K562 (cell line): ENCODE data around the gene TMEM218.

Experiments used
- L3MBTL2 ChIP-seq: fragments of 450-650 bp; IDR thresholded peaks from 2 replicates; pipeline ENCODE4 v1.6.1; 2016; ENCODE audit warnings: mild to moderate bottlenecking, moderate library complexity
- POLR2A ChIP-seq: fragments of 450-650 bp; conservative IDR thresholded peaks from 2 replicates; pipeline ENCODE4 v1.6.1; 2016
- SMAD4 ChIP-seq: fragments of 250-450 bp; sonication (Bioruptor Pico); conservative IDR thresholded peaks from 2 replicates; pipeline ENCODE4 v1.8.0; 2021; ENCODE audit warnings: inconsistent platforms, mild to moderate bottlenecking, moderate library complexity
- SRF ChIP-seq, 2 experiments: fragments of 250-450, 450-650 bp in 1 of 2; sonication (Bioruptor Pico) in 1 of 2; sonication (generic) in 1 of 2; formaldehyde crosslinking; IDR thresholded peaks; 2 replicates each; pipeline versions ENCODE4 v1.5.0 to v1.5.1; 2020 to 2022; ENCODE audit warnings: mild to moderate bottlenecking in 1 of 2, missing genetic modification reagents in 1 of 2
- SRSF1 ChIP-seq: fragments of 200-400 bp; formaldehyde crosslinking; IDR thresholded peaks from 2 replicates; pipeline ENCODE4 v1.6.1; 2017; ENCODE audit warnings: mild to moderate bottlenecking, low read depth, low read length, moderate library complexity
- TEAD2 ChIP-seq: fragments of 450-650 bp; IDR thresholded peaks from 2 replicates; pipeline ENCODE4 v1.6.1; 2016; ENCODE audit warnings: missing genetic modification characterization, control low read depth, missing compliant biosample characterization
- TF ChIP-seq, protein P1 (sequence below), 3 experiments: IDR thresholded peaks in 2 of 3; conservative IDR thresholded peaks in 1 of 3; 2 replicates each; pipeline ENCODE4 v1.5.1; 2011 to 2012; ENCODE audit warnings: low read length in 3 of 3, mild to moderate bottlenecking in 3 of 3, control low read depth in 2 of 3, improper control_type of control experiment in 1 of 3, inconsistent platforms in 1 of 3, low read depth in 1 of 3, mixed read lengths in 1 of 3, moderate library complexity in 1 of 3; ENCODE audit not compliant: insufficient read depth in 2 of 3
- TF ChIP-seq, protein P2 (sequence below): fragments of 450-650 bp; IDR thresholded peaks from 2 replicates; pipeline ENCODE4 v1.7.1; 2018; ENCODE audit warnings: mild to moderate bottlenecking, low read depth; ENCODE audit not compliant: partially characterized antibody
- TF ChIP-seq, protein P3 (sequence below): sonication (generic); formaldehyde crosslinking; IDR thresholded peaks from 2 replicates; pipeline ENCODE4 v1.8.1; 2022; ENCODE audit warnings: missing genetic modification reagents
- TF ChIP-seq, protein P4 (sequence below), 3 experiments: fragments of 200-800 bp in 1 of 3; sonication (Bioruptor generic) in 1 of 3; sonication (generic) in 1 of 3; formaldehyde crosslinking in 1 of 3; IDR thresholded peaks; 2 replicates each; pipeline versions ENCODE4 v1.6.1 to v1.8.0; 2016 to 2022; ENCODE audit warnings: mild to moderate bottlenecking in 2 of 3, missing compliant biosample characterization in 2 of 3, missing genetic modification characterization in 2 of 3, missing genetic modification reagents in 1 of 3
- TF ChIP-seq, protein P5 (sequence below): fragments of 250-450 bp; sonication (Bioruptor Pico); IDR thresholded peaks from 2 replicates; pipeline ENCODE4 v1.5.0; 2021

DNA sequence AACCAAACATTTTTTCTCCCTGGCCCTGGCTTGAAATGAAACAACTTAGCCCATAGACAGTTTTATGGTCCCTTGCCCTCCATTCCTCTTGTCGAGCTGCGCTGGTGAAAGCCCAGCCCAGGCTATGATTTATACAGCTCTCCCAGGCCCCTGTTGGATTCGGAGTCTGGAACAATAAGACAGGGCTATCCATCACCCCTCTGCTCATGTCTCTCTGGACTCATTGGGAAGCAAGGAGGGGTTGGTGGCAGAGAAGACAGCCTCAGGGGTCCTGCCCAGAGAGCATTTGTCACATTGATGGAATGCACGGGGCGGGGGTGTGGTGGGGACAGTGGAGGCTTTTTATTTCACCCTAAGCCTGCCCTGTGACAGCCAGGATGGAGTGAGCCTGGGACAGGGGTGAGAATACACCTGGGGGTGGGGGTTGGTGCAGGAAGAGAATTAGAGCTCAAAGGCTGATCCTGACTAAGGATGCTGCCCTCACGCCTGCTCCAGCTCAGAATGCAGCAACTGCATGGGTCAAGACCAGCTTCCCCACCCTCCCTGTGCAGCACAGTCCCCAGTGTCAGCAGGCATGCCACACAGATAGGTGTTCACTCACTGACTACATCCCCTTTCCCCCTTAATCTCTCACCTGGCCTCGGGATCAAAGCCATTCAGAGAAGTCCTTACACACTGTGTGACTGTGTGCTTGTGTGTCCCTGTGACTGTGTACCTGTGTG, 43.1 kb upstream of the TMEM218 start:
- TF ChIP-seq, protein P1, sequence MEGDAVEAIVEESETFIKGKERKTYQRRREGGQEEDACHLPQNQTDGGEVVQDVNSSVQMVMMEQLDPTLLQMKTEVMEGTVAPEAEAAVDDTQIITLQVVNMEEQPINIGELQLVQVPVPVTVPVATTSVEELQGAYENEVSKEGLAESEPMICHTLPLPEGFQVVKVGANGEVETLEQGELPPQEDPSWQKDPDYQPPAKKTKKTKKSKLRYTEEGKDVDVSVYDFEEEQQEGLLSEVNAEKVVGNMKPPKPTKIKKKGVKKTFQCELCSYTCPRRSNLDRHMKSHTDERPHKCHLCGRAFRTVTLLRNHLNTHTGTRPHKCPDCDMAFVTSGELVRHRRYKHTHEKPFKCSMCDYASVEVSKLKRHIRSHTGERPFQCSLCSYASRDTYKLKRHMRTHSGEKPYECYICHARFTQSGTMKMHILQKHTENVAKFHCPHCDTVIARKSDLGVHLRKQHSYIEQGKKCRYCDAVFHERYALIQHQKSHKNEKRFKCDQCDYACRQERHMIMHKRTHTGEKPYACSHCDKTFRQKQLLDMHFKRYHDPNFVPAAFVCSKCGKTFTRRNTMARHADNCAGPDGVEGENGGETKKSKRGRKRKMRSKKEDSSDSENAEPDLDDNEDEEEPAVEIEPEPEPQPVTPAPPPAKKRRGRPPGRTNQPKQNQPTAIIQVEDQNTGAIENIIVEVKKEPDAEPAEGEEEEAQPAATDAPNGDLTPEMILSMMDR (IDR thresholded peaks at IDR 0.05 in 2 of 3, conservative IDR thresholded peaks at IDR 0.05 in 1 of 3; ENCODE audit: insufficient read depth in 2 of 3, low read depth in 1 of 3, low read length in 3 of 3) = no peak
- TF ChIP-seq, protein P2, sequence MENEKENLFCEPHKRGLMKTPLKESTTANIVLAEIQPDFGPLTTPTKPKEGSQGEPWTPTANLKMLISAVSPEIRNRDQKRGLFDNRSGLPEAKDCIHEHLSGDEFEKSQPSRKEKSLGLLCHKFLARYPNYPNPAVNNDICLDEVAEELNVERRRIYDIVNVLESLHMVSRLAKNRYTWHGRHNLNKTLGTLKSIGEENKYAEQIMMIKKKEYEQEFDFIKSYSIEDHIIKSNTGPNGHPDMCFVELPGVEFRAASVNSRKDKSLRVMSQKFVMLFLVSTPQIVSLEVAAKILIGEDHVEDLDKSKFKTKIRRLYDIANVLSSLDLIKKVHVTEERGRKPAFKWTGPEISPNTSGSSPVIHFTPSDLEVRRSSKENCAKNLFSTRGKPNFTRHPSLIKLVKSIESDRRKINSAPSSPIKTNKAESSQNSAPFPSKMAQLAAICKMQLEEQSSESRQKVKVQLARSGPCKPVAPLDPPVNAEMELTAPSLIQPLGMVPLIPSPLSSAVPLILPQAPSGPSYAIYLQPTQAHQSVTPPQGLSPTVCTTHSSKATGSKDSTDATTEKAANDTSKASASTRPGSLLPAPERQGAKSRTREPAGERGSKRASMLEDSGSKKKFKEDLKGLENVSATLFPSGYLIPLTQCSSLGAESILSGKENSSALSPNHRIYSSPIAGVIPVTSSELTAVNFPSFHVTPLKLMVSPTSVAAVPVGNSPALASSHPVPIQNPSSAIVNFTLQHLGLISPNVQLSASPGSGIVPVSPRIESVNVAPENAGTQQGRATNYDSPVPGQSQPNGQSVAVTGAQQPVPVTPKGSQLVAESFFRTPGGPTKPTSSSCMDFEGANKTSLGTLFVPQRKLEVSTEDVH = no peak
- TF ChIP-seq TEAD2 (tag) (no peak), SRSF1 (no peak), POLR2A (no peak), SMAD4 (no peak), L3MBTL2 (no peak), SRF (CRISPR knock-in tag; IDR thresholded peaks at IDR 0.05) (no peak)
- TF ChIP-seq, protein P3, sequence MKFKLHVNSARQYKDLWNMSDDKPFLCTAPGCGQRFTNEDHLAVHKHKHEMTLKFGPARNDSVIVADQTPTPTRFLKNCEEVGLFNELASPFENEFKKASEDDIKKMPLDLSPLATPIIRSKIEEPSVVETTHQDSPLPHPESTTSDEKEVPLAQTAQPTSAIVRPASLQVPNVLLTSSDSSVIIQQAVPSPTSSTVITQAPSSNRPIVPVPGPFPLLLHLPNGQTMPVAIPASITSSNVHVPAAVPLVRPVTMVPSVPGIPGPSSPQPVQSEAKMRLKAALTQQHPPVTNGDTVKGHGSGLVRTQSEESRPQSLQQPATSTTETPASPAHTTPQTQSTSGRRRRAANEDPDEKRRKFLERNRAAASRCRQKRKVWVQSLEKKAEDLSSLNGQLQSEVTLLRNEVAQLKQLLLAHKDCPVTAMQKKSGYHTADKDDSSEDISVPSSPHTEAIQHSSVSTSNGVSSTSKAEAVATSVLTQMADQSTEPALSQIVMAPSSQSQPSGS (CRISPR knock-in tag) = no peak
- TF ChIP-seq, protein P4, sequence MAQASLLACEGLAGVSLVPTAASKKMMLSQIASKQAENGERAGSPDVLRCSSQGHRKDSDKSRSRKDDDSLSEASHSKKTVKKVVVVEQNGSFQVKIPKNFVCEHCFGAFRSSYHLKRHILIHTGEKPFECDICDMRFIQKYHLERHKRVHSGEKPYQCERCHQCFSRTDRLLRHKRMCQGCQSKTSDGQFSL (CRISPR knock-in tag; IDR thresholded peaks at IDR 0.05) = no peak
- TF ChIP-seq, protein P4 (tag; IDR thresholded peaks at IDR 0.05) = no peak
- TF ChIP-seq, protein P5, sequence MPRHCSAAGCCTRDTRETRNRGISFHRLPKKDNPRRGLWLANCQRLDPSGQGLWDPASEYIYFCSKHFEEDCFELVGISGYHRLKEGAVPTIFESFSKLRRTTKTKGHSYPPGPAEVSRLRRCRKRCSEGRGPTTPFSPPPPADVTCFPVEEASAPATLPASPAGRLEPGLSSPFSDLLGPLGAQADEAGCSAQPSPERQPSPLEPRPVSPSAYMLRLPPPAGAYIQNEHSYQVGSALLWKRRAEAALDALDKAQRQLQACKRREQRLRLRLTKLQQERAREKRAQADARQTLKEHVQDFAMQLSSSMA = no peak
